H1 (cell line): ENCODE data around the gene ACKR3. TPM values are rescaled to one million over a fixed set of nuclear protein-coding genes. Genes with fewer than 3 reads are reported as not detected.

Source experiments
- BRCA1 ChIP-seq: IDR thresholded peaks from 2 replicates; pipeline ENCODE4 v1.6.1; 2012; ENCODE audit warnings: low read depth, low read length, improper control_type of control experiment
- CBX5 ChIP-seq: fragments of 300-800, 300-1000 bp; sonication (generic); IDR thresholded peaks from 2 replicates; pipeline ENCODE4 v1.7.1; 2016; ENCODE audit warnings: antibody characterized with exemption, low read length, low read depth
- CHD7 ChIP-seq: fragments of 300-600 bp; sonication (generic); IDR thresholded peaks from 2 replicates; pipeline ENCODE4 v1.7.1; 2012; ENCODE audit warnings: low read length, moderate library complexity, mild to moderate bottlenecking, inconsistent platforms; ENCODE audit not compliant: insufficient replicate concordance
- NANOG ChIP-seq: IDR thresholded peaks from 2 replicates; pipeline ENCODE4 v1.6.1; 2011; ENCODE audit warnings: low read length, low read depth, mild to moderate bottlenecking, inconsistent platforms; ENCODE audit not compliant: insufficient read depth, poor library complexity, severe bottlenecking
- POLR2A ChIP-seq, 2 experiments: IDR thresholded peaks; 1 replicate in 1 of 2; 2 replicates in 1 of 2; pipeline ENCODE4 v1.6.1; 2011; ENCODE audit warnings: low read depth in 2 of 2, low read length in 2 of 2, mild to moderate bottlenecking in 2 of 2; ENCODE audit errors: control extremely low read depth in 1 of 2
- RXRA ChIP-seq: IDR thresholded peaks from 2 replicates; pipeline ENCODE4 v1.6.1; 2011; ENCODE audit warnings: low read depth, mild to moderate bottlenecking, low read length, moderate library complexity; ENCODE audit not compliant: insufficient read depth
- SIRT6 ChIP-seq: IDR thresholded peaks from one replicate; pipeline ENCODE4 v1.7.1; 2012; ENCODE audit warnings: low read length, inconsistent platforms
- SUZ12 ChIP-seq: fragments of 200-600 bp; sonication (generic); IDR thresholded peaks from 2 replicates; pipeline ENCODE4 v1.6.1; 2012; ENCODE audit warnings: mild to moderate bottlenecking, inconsistent platforms, low read length, moderate library complexity, mixed read lengths
- TAF1 ChIP-seq: IDR thresholded peaks from 2 replicates; pipeline ENCODE4 v1.6.1; 2011; ENCODE audit warnings: mild to moderate bottlenecking, low read depth, low read length
- polyA plus RNA-seq, 7 experiments: library from polyadenylated mRNA; depleted of rRNA in 3 of 7; stranded (reverse) in 5 of 7; unstranded in 2 of 7; fragments of >200 nt in 5 of 7; fragments of 200-250 nt in 2 of 7; gene quantifications; 1 replicate in 5 of 7; 2 replicates in 1 of 7; 4 replicates in 1 of 7; pipeline versions ENCODE4 v1.2.1 to v1.2.3, GENCODE V29; 2011 to 2013; ENCODE audit warnings: missing spikeins in 2 of 7, mixed read lengths in 2 of 7
- total RNA-seq: library from RNA; stranded (reverse); fragmentation: NEBNext Ultra II Directional; extraction: Animal tissue kit (Norgen Biotek cat#: 25700); gene quantifications from 2 replicates; pipeline ENCODE4 v1.2.1, GENCODE V29; 2021

ACKR3 gene
- total and polyA plus RNA-seq, 2 of the 8 experiments (the other 6 are each of a cell fraction or from before 2014, with no cell fraction given): 1.4 to 24.4 TPM

DNA sequence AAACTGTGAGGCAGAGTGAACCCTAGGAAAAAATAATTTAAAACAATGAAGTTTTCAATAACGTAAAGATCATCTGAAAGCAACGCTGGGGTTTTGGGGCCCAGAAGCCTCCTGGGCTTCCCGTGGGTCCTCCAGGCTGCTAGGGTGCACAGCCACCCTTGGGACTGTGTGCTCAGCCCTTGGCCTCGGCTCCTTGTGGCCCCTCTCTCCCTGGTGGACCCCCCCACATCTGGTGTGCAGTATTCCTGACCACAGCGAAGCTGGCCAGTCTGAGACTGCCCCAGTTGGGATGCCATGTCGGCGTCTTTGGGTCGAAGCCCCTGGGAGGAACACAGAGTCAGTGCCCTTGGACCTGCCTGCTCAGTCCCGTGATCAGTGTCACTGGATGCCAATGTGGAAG, 53.0 kb downstream of the ACKR3 start (continued):
- TF ChIP-seq CHD7 (no peak), NANOG (no peak), RXRA (no peak), CBX5 (no peak), POLR2A (IDR thresholded peaks at IDR 0.05; ENCODE audit: control extremely low read depth in 1 of 2, low read depth in 2 of 2, low read length in 2 of 2) (no peak), SIRT6 (no peak), TAF1 (no peak), BRCA1 (no peak), SUZ12 (no peak)
